Smooth muscle cell (in vitro differentiated cells): ENCODE results near the gene HNRNPL. TPM values are rescaled to one million over a fixed set of nuclear protein-coding genes. Genes with fewer than 3 reads are reported as not detected.
"Not testable (repeated sequence)": the region's sequence is repeated elsewhere in the genome, so short reads cannot be mapped to it uniquely, and the experiment has no call there.

Source experiments
- DNase-seq: peaks from one replicate; lab custom pipeline; 2025; ENCODE audit not compliant: unreplicated experiment; lab: John Stamatoyannopoulos, UW
- H2AFZ ChIP-seq: fragments of 200-600 bp; sonication (generic); 2 replicates; pipeline ENCODE4 v1.6.0; 2016; ENCODE audit warnings: antibody characterized with exemption, low read depth, mild to moderate bottlenecking
- H3F3A ChIP-seq: fragments of 200-600 bp; sonication (generic); 2 replicates; pipeline ENCODE4 v1.6.0; 2017; ENCODE audit warnings: antibody characterized with exemption, low read depth
- H3K27ac ChIP-seq: fragments of 200-600 bp; sonication (generic); 2 replicates; pipeline ENCODE4 v1.5.1; 2016; ENCODE audit warnings: low read depth, mild to moderate bottlenecking
- H3K27me3 ChIP-seq: fragments of 200-600 bp; sonication (generic); 2 replicates; pipeline ENCODE4 v1.6.1; 2016; ENCODE audit warnings: low read depth, mild to moderate bottlenecking
- H3K36me3 ChIP-seq: fragments of 200-600 bp; sonication (generic); 2 replicates; pipeline ENCODE4 v1.5.1; 2016; ENCODE audit warnings: low read depth
- H3K4me1 ChIP-seq: fragments of 200-600 bp; sonication (generic); 2 replicates; pipeline ENCODE4 v1.5.1; 2016; ENCODE audit warnings: low read depth
- H3K4me2 ChIP-seq: fragments of 200-600 bp; sonication (generic); 2 replicates; pipeline ENCODE4 v1.6.0; 2016; ENCODE audit warnings: mild to moderate bottlenecking
- H3K4me3 ChIP-seq: fragments of 200-600 bp; sonication (generic); 2 replicates; pipeline ENCODE4 v1.5.1; 2016; ENCODE audit warnings: mild to moderate bottlenecking
- H3K79me2 ChIP-seq: fragments of 200-600 bp; sonication (generic); 2 replicates; pipeline ENCODE4 v1.6.0; 2016; ENCODE audit warnings: low read depth, mild to moderate bottlenecking
- H3K9ac ChIP-seq: fragments of 200-600 bp; sonication (generic); 2 replicates; pipeline ENCODE4 v1.6.0; 2016; ENCODE audit warnings: low read depth
- H3K9me3 ChIP-seq: fragments of 200-600 bp; sonication (generic); replicated peaks from 2 replicates; pipeline ENCODE4 v1.5.1; 2016; ENCODE audit warnings: low read depth
- H4K20me1 ChIP-seq: fragments of 200-600 bp; sonication (generic); 2 replicates; pipeline ENCODE4 v1.6.0; 2016; ENCODE audit warnings: low read depth
- WGBS: methylation state at CpG from one replicate; pipeline ENCODE4 v1.1.7; 2016; ENCODE audit warnings: low lambda C conversion rate; 5-methylcytosine and 5-hydroxymethylcytosine counted together
- polyA plus RNA-seq: library from polyadenylated mRNA; unstranded; fragments of >200 nt; fragmentation: Nextera tagmentation; extraction: Ambion mirVana; gene quantifications from 2 replicates; pipeline ENCODE4 v1.2.1, GENCODE V29; 2016
- total RNA-seq: library from RNA; depleted of rRNA; stranded (reverse); fragments of >200 nt; gene quantifications from 2 replicates; pipeline ENCODE4 v1.2.3, GENCODE V29; 2014
- TF ChIP-seq, protein P1 (sequence below): fragments of 200-600 bp; sonication (generic); IDR thresholded peaks from 2 replicates; pipeline ENCODE4 v1.5.1; 2017; ENCODE audit warnings: borderline replicate concordance, mild to moderate bottlenecking, antibody characterized with exemption; ENCODE audit not compliant: insufficient read depth, poor library complexity, severe bottlenecking

HNRNPL gene
- total and polyA plus RNA-seq, 2 experiments from 2014 or later = 158 to 174 TPM

DNA sequence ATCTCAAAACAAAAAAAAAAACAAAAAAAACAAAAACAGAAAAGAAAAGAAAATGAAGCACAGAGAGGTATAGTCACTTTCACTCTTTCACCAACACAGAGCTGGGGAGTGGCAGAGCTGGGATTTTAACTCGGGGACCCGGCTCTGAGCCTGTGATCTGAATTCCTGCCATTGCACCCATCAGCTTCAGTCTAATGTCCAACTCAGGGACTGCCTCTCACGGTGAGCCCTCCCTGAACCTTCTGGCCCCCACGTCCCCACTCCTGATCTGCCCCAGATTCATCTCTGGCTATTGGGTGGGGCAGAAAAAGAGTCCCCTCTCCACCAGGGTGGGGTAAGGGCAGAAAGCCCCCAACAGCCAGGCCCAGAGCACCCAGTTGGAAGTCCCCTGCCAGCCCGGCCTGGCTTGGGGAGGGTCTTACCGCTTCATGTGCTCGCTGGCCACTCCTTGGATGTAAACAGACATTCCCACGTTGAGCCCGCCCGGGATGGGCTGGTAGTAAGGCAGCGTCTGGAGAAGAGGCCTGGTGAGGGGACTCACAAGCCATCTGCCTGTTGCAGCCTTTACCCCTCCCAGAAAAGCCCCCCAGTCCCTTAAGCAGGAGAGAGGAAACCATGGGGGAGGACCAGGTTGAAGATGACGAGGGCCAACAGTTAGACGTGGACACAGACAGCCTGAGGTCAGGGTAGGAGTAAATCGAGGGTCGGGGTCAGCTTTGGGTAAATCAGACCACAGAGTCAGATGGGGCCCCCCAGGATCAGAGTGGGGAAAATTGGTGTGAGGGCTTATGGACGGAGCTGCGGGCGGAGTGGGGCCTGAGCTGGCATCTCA lies 37.6 kb downstream of the HNRNPL start:
- H2AFZ ChIP-seq = no peak overlapping the region
- H3K9ac ChIP-seq = no peak overlapping the region
- H3K27ac ChIP-seq = no peak overlapping the region
- H4K20me1 ChIP-seq = no peaks in the 10 kb centered on the region
- H3K27me3 ChIP-seq = no peaks in the 10 kb centered on the region
- no peaks in the 10 kb centered on the region for H3K4me1 ChIP-seq
- TF ChIP-seq, protein P1, sequence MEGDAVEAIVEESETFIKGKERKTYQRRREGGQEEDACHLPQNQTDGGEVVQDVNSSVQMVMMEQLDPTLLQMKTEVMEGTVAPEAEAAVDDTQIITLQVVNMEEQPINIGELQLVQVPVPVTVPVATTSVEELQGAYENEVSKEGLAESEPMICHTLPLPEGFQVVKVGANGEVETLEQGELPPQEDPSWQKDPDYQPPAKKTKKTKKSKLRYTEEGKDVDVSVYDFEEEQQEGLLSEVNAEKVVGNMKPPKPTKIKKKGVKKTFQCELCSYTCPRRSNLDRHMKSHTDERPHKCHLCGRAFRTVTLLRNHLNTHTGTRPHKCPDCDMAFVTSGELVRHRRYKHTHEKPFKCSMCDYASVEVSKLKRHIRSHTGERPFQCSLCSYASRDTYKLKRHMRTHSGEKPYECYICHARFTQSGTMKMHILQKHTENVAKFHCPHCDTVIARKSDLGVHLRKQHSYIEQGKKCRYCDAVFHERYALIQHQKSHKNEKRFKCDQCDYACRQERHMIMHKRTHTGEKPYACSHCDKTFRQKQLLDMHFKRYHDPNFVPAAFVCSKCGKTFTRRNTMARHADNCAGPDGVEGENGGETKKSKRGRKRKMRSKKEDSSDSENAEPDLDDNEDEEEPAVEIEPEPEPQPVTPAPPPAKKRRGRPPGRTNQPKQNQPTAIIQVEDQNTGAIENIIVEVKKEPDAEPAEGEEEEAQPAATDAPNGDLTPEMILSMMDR = no peak
- no peaks in the 10 kb centered on the region for H3K79me2 ChIP-seq
- WGBS = 84% methylated on average over 18 of the region's 18 CpGs
- H3K9me3 ChIP-seq = no peaks in the 10 kb centered on the region
- no peak overlapping the region for H3K4me3 ChIP-seq
- H3K4me2 ChIP-seq = no peak overlapping the region
- no peaks in the 10 kb centered on the region for H3F3A ChIP-seq
- no peak for DNase-seq
- no peaks in the 10 kb centered on the region for H3K36me3 ChIP-seq

DNA sequence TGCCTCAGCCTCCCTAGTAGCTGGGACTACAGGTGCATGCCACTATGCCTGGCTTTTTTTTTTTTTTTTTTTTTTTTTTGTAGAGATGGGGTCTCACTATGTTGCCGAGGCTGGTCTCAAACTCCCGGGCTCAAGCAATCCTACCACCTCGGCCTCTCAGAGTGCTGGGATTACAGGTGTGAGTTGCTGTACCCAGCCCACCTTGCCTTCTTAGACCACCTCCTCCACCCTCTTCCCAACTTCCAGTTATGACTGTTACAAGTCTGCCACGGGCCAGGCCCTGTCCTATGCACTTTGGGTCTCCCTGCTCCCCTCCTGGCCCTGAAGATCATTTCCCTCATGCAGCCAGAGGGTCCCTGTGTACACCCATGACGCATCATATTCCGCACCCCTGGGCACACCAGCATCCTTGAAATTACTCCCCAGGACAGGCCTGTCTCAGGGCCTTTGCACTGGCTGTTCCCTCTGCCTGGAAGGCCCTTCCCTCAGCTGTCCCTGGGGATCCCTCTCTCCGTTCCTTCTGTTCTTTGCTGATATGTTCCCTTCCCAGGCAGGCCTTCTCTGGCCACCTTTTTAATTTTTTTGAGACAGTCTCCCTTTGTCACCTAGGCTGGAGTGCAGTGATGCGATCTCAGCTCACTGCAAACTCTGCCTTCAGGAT lies 40.1 kb downstream of the HNRNPL start:
- WGBS = 98% methylated on average over 7 of the region's 8 CpGs
- TF ChIP-seq, protein P1 = no peak
- Histone ChIP-seq H3K36me3 (no peaks in the 10 kb centered on the region), H3K9me3 (no peaks in the 10 kb centered on the region), H4K20me1 (no peaks in the 10 kb centered on the region), H3F3A (no peaks in the 10 kb centered on the region), H3K4me2 (no peak overlapping the region), H3K4me3 (no peak overlapping the region), H3K27me3 (no peaks in the 10 kb centered on the region), H3K9ac (no peak overlapping the region), H3K27ac (no peak overlapping the region), H3K79me2 (no peaks in the 10 kb centered on the region), H2AFZ (no peak overlapping the region), H3K4me1 (no peaks in the 10 kb centered on the region)
- DNase-seq = no peak

DNA sequence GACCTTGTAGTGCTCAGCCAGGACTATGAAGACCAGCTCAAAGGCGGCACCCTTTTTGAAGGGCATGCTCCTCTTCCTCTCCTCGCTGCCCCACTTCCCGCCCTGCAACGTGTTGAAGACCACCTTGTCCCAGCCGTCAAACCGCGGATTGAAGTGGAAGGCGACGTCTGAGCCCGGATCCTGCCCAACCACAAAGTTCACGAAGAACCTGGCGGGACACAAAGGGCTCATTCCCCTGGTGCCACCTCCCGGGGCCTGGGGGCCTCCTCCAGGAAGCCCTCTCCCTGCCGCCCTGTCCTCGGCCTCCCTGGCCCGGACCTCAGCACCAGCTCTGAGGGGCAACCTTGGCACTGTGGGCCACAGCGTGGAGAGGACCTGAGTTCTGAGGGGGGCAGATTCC lies 41.0 kb downstream of the HNRNPL start:
- TF ChIP-seq, protein P1 = no peak
- no peaks in the 10 kb centered on the region for H3K9me3 ChIP-seq
- 92% methylated on average over 17 of the region's 17 CpGs for WGBS
- H3K27ac ChIP-seq = no peak overlapping the region
- no peaks in the 10 kb centered on the region for H3F3A ChIP-seq
- H3K36me3 ChIP-seq = no peaks in the 10 kb centered on the region
- no peak overlapping the region for H3K9ac ChIP-seq
- no peak overlapping the region for H2AFZ ChIP-seq
- H4K20me1 ChIP-seq = no peaks in the 10 kb centered on the region
- H3K79me2 ChIP-seq = no peaks in the 10 kb centered on the region
- no peak overlapping the region for H3K4me2 ChIP-seq
- no peaks in the 10 kb centered on the region for H3K27me3 ChIP-seq
- no peaks in the 10 kb centered on the region for H3K4me1 ChIP-seq
- no peak overlapping the region for H3K4me3 ChIP-seq
- DNase-seq = no peak

DNA sequence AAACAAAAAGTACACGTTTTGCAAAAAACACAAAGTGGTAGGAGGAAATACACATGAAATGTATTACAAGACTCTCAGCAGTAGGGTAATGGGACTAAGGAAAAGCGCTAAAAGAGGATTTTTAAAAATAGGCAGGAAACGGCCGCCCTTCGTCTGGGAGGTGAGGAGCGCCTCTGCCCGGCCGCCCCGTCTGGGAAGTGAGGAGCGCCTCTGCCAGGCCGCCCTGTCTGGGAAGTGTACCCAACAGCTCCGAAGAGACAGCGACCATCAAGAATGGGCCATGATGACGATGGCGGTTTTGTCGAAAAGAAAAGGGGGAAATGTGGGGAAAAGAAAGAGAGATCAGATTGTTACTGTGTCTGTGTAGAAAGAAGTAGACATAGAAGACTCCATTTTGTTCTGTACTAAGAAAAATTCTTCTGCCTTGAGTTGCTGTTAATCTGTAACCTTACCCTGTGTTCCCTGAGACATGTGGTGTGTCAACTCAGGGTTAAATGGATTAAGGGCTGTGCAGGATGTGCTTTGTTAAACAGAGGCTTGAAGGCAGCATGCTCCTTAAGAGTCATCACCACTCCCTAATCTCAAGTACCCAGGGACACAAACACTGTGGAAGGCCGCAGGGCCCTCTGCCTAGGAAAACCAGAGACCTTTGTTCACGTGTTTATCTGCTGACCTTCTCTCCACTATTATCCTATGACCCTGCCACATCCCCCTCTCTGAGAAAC lies 42.2 kb downstream of the HNRNPL start:
- not testable (repeated sequence) for H3F3A ChIP-seq, DNase-seq, H3K4me2 ChIP-seq, H2AFZ ChIP-seq, H3K27me3 ChIP-seq, H3K9ac ChIP-seq, H3K4me1 ChIP-seq, H3K9me3 ChIP-seq, H3K36me3 ChIP-seq, H3K79me2 ChIP-seq, H4K20me1 ChIP-seq, H3K4me3 ChIP-seq, H3K27ac ChIP-seq
- 87% methylated on average over 18 of the region's 18 CpGs for WGBS
